ENCODE data around the gene HSPA4L.

HSPA4L gene

DNA sequence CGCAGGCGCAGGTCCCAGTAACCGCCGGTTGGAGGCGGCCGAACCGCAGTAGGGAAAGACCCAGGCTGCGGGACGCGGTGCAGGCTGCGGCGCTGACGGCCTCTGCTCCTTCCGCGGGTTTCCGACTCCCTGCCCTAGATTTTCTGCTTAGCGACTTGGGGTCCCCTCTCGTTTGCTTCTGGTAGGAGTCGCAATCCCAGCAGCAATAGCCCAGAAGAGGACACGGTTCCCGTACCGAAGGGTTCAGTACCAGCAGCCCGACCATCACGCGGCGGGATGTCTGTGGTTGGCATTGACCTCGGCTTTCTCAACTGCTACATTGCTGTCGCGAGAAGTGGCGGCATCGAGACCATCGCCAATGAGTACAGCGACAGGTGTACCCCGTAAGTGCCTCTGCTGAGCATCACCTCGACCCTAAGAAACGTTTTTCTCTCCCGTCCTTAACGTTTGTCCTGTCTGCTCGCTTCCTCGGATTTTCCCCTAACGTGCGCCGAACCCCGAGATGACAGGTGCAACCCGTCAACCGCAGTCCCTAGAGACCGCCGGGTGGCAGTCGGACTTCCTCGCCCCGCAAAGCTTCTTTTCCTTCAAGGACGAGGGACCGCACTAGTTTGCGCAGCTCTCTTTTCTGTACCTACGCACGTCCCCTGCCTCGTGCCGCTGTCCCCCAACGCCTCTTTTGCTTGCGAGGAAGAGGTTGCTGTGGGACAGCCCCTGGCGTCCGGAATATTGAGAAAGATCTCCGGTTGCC is at the start of gene HSPA4L:
HSPA4L (plus strand) TSS at position 48 of the 751 bp plus-strand sequence; CDS start at position 277, 229 bp downstream.
- peak; percentile 71 for DNase-seq

DNA sequence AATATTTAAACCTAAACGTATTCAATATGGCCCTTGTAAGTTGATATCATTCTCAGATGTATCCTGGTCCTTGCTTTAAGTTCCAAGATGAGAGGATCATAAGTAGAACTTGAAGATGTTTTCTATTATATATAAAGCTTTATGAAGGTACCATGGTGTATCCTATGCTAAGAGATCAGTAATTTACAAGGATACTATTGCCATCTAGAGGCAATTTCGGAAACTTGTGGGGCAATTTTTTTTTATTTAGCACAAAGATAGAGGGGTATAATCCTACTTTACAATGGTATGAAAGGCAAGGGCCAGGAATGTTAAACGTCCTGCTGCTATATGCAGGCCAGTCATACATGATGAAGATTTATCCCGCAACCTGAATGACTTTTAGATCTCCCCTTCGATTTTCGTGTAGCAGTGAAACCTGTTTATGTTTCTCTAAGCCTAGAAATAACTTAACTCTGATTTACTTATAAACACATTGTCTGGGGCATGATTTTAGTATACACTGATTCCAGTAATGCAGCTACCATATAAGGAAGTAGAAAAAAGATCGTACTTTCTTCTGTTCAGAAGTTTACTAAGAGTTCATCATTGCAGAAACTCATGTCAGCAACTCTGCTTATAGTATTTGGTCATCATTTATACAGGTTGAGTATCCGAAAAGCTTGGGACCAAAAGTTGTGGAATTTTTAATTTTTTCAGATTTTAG is 49.3 kb upstream of the HSPA4L start:
- DNase-seq, result no peak

DNA sequence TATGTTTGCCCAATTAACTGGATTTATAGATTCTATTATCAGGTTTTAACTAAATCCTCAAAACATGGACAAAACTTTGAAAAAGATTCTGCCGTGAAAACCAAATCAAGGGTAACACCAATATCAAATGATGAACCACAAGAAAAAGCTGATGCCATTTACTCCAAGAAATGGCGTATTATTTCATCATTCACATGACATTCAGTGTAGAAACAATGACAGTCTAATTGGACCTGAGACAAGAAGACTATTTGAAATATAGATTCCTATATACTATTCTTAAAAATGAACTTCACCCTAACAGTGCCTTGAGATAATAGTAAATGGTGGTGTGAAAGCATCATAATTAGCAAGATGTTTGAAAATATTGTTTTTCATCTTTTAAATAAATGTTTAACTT is 47.1 kb upstream of the HSPA4L start:
- no peak for DNase-seq

DNA sequence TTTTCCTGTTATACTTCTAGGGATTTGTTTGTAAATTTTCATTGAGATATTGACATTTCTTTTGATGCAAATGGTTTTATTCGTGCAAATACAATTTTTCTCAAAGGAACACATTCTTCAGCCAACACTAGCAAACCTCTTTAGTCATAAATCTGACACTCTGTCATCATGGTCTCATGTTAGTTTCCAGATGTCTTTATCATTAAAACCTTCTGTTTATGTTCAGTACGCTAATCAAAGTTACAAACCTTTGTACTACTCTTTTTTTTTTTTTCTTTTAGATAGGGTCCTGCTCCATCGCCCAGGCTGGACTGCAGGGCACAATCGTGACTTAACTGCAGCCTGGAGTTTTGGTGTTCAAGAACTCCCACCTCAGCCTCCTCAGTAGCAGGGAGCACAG is 44.8 kb upstream of the HSPA4L start:
- DNase-seq, result no peak

DNA sequence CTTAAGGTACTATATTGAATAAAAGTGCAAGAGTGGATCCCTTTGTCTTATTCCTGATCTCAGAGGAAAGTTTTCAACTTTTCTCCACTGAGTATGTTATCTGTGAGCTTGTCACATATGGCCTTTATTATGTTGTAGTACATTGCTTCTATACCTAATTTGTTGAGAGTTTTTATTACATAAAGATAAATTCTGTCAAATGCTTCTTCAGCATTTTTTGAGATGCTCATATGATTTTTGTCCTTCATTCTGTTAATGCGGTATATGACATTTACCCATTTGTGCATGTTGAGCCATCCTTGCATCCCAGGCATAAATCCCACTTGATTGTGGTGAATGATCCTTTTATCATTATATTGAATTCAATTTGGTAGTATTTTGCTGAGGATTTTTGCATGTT is 40.9 kb upstream of the HSPA4L start:
- DNase-seq, result no peak

DNA sequence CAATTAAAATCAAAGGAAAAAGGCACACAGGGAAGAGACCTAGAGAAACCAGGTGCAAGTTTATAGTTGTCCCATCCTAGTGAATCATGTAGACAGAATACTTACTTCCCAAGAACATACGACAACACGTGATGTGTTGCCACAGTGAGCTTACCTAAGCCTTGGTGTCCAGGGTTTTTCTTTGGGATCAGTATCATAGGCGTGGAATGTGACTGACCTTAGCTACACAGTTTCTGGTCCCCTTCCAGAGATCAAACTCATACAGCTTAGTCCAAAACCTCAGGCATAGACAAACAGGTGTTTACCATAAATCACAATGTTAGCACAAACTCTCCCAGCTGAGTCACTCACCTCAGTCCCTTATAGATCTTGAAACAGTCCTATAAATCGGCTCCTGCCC is 34.2 kb upstream of the HSPA4L start:
- no peak for DNase-seq

DNA sequence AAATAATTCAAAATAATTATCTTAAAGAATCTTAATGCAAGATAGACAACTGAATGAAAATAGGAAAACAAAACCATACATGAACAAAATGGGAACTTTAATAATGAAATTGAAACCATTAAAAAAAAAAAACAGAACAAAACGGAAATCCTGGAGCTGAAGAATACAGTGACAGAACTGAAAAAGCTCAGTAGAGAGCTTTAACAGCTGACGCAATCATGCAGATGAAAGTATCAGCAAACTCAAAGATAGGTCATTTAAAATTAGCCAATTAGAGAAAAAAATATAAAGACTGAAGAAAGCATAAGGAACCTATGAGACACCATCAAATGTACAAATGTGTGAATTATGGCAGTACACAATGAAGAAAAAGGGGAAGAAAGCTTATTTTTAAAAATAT is 33.2 kb upstream of the HSPA4L start:
- no peak for DNase-seq

DNA sequence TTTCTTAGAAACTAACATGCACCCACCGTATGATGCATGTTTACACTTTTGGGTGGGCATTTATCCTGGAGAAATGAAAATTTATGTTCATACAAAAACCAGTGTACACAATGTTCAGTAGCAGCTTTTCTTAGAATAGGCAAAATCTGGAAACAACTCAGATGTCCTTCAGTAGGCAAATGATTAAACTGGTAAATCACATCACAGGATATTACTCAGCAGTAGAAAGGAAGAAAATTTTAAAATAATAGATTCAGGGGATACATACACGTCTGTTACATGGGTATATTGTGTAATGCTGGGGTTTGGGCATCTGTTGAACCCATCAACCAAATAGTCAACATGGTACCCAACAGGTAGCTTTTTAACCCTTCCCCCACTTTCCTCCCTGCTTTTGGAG is 25.2 kb upstream of the HSPA4L start:
- DNase-seq, result no peak

DNA sequence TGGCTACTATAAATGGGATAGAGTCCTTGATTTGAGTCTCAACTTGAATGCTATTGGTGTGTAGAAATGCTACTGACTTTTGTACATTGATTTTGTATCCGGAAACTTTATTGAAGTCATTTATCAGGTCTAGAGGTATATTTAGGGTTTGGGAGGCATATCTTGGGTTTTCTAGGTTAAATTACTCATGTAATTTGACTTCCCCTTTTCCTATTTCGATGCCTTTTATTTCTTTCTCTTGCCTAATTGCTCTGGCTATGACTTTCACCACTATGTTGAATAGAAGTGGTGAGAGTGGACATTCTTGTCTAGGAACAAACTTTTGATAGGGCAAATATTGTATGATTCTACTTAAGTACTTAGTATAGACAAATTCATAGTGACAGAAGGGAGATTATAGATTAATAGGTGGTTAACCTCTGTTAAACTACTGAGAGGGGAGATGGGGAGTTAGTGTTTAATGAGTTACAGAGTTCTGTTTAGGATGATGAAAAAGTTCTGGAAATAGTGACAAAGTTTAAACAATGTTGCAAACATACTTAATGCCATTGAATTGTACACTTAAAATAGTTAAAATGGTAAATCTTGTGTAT is 22.8 kb upstream of the HSPA4L start:
- DNase-seq, result no peak

DNA sequence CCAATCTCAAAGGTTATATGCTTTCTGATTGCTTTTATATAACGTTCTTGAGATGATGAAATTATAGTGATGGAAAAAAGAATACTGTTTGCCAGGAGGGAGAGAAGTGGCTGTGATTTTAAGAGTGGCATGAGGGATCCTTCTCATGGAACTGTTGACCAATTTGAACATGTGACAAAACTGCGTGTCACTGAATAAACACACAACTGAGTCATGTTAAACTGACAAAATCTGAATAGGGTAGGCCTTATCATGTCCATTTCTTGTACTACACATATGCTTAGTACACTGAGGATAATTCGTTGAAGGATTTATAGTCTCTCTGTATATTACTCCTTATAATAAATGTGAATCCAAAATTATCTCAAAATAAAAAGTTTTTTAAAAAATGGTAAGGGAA is 22.2 kb upstream of the HSPA4L start:
- no peak for DNase-seq

DNA sequence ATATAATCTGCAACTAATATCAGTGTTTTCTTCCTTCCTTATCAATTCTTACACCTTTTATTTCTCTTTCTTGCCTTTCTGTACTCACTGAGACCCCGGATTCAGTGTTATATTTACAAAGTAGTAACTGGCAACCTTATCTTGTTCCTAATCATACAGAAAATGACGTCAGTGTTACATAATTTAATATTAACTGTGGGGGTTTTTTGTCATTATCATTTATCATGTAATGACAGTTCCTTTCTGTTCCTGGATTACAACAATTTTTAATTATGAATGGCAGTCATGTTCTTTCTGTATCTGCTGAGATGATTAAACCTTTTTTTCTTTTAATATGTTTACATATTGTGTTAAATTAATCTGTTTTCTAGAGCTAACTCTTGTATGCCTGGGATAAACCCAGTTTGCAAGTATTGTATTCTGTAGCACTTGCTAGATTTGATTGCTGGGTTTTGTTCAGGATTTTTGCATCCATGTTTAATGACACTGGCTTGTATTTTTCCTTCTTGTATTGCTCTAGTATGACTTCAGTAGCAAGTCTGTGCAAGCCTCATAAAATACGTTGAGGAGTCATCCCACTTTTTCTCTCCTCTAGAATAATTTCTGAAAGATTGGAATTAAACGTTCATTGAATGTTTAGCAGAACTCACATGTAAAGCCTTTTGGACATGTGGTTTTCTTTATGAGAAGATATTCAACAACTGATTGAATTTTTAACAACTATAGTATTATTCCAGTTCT is 10.4 kb upstream of the HSPA4L start:
- DNase-seq, result no peak

DNA sequence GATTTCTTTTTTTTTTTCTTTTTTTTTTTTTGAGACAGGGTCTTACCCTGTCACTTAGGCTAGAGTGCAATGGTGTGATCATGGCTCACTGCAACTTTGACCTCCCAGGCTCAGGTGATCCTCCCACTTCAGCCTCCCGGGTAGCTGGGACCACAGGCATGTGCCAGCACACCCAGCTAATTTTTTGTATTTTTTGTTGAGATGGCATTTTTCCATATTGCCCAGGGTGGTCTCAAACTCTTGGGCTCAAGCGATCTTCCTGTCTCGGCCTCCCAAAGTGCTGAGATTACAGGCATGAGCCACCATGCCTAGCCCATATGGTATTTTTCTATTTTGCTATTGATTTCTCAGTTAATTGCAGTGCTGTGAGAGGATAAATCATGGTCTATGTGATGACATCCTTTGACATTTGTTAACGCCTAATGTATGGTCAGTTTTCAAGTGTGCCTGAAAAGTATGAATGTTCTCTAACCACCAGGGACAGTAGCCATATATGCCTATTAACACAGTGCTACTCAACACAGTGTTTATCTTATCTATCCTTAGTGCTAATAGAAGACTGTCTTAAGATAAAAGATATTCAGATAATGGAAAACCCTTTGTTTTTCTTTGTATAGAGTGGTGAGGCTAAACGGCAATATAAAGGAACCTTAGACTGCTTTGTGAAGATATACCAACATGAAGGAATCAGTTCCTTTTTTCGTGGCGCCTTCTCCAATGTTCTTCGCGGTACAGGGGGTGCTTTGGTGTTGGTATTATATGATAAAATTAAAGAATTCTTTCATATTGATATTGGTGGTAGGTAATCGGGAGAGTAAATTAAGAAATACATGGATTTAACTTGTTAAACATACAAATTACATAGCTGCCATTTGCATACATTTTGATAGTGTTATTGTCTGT is 9.1 kb upstream of the HSPA4L start:
- no peak for DNase-seq

DNA sequence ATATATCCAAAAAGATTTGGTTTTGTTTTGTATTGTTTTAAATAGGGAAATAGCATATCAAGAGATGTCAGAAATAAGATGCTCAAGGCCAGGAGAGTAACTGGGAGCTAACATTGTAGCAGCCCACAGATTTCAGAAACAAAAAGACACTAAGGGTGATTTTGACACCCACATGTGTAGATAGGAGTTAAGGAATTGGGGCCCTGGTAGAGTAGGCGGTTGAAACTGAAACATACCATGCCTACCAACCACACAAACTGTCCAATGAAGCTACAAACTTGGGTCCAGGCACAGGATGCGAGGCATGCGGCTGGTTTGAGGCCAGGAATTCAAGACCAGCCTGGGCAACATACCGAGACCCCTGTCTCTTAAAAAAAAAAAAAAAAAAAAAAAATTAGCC is 6.3 kb upstream of the HSPA4L start:
- no peak for DNase-seq

DNA sequence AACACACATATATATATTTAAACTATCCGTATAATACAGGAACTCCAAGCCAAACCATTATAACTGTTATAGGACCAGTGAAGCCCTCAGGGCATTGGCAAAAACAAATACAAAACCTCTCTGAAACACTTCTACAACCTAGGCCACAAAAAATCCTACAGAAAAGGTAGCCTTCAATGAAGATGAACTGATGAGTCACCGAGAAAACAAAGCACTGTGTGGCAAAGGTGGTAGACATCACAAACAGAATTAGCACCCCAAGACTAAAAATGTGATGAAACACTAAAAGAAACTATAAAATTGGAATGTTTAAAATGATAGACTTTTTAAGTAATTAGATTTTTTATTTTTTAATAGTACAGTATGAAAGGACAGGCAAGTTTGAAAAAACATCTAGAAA is 5.5 kb upstream of the HSPA4L start:
- no peak for DNase-seq

DNA sequence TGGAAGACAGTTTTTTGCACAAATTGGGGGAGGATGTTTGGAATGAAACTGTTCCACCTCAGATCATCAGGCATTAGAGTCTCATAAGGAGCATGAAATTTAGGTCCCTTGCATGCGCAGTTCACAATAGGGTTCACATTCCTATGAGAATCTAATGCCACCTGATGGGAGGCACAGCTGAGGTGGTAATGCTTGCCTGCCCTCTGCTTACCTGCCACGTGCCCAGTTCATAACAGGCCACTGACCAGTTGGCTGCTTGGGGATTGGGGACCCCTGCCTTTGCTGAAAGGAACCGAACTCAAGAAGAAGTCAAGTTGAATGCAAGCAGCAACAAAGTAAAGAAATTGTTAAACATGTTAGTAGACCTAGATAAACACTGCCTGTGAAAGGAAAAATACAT is 4.6 kb upstream of the HSPA4L start:
- DNase-seq, result no peak

DNA sequence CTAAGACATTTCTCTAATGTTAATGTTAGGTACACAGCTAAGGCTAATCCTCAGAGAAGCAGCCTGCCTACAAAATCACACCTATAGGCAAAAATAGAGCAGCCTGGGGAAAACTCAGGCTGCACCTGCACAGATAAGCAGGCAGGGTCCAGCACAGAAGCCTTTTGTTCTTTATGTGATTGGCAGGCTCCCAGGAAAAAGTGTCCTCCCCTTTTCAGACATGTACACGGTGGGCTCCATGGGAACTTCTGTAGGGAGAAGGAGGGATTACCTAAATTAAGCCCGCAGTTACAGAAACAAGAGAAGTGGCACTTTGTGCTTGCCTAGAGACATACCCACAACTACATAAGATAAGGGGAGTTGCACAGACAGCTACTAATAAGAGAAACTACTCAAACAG is 4.0 kb upstream of the HSPA4L start:
- no peak for DNase-seq

DNA sequence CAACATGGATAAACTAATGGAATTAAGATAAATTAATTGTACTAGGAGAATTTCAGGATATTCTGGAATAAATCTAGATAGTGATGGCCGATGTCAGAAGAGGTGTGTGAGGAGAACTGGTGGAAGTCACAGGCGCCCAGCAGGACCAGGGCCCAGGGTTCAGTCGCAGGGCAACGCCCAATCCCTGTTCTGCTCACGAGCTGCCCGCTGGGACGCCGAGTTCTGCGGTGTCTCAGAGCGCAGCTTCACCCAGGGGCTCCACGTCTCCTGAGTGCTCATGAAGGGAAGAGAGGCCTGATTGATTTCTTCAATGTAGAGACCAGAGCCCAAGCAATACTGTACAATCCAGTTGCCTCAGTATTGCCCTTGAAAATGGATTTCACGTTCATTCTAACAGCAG is 1.5 kb upstream of the HSPA4L start:
- no peak for DNase-seq

DNA sequence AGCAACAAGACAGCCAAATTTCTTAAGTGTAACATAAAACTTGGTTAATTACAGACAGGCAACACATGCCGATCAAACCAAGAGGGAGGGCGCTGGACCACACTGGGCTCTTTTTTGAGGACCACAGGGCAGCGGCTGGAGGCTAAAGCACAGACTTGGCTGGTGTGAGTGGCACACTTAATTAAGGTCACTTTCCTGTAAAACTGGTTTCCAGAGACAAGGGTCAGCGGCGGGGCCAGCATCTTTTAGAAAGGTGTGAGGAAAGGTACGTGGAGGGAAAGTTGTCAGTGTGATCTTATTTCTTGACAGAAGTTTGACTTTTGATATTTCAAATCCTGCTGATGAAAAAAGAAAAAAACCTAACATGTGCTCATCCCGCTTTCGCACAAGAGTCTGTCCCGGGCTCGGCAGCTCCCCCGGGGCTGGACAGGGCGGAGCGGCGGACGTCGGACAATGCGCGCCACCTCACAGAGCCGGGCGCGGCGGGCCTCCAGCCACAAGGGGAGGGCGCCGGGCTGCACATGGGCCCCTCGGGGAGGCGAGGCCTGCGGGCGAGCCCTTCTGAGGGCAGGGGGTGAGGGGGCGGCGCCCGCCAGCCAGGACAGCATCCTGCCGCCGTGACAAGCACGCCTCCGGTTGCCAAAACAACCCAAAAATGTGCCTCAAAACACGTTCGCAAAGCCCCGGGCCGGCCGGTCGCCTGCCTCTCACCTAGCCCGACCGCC is 660 bp upstream of the HSPA4L start:
- peak; percentile 79 for DNase-seq

DNA sequence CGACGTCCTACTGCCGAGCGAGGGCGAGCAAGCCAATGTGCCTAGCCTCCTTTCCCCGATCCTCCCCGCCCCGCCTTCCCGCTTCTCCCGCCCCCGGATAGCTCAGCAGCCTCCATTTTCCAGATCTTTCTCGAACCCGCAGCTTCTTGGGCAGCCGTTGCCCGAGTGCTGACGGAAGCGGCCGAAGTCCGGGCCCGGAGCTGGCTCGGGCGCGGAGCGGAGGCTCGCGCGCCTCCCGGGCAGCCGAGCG is 172 bp upstream of the HSPA4L start:
- DNase-seq, result peak; percentile 93

DNA sequence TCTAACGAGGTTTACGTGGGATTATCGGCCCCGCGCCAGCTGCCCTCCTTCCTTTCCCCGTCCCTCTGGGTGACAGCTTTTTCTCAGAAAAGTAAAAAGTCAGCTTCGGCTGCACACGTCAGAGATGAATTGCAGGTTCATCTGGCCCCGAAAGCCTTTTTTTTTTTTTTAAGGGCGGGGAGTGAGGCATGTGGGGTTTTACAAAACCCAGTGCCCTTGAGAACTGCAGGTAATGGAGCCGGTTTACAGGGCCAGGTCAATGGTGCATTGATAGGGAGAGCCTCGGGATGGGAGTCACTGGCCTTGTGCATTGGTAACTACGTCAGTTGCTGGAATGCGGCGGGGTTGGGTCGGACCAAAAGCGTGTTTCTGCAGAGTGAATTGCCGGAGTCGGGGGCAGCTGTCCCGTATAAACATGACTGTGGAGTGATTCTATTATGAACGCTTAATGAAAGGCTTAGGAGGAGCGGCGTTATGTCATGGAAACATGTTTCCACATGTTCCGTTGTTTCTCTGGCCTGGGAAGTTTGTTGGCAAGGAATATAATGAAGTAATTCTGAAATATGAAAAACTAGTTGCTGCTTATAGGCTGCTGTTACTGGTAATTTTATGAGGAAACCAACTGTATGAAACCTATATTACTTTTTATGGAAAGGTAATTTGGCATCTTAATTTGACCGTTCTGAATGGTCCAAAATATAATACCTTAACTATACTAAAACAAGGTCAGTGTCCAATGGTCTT is 1.1 kb downstream of the HSPA4L start:
- DNase-seq, result peak; percentile 91
